Lung (tissue), 12 donors: ENCODE data around the gene HCN3. TPM values are rescaled to one million over a fixed set of nuclear protein-coding genes. Genes with fewer than 3 reads are reported as not detected.

Experiments used
- ATAC-seq: fragments of 200-7000 bp; cut with Tn5 transposase; one replicate; pipeline ENCODE4 v1.9.1; 2020; ENCODE audit warnings: moderate number of reproducible peaks; ENCODE audit not compliant: insufficient read depth, low FRiP score
- DNase-seq, 3 donors: peaks; one replicate each; pipeline ENCODE4 v3.0.0-alpha.2; 2013 to 2017
- H3K27ac ChIP-seq, 2 donors: one replicate each; pipeline ENCODE4 v1.5.1; 2013; ENCODE audit warnings: mild to moderate bottlenecking in 2 of 2, moderate library complexity in 2 of 2, control low read depth in 1 of 2, inconsistent platforms in 1 of 2, low read depth in 1 of 2, low read length in 1 of 2
- H3K27me3 ChIP-seq, 3 donors: one replicate each; pipeline ENCODE4 v1.5.1; 2013; ENCODE audit warnings: low read length in 2 of 3; ENCODE audit not compliant: control insufficient read depth in 3 of 3, insufficient read depth in 3 of 3
- H3K36me3 ChIP-seq, 4 donors: one replicate each; pipeline ENCODE4 v1.5.1; 2013; ENCODE audit warnings: low read length in 4 of 4, mild to moderate bottlenecking in 1 of 4, moderate library complexity in 1 of 4; ENCODE audit not compliant: control insufficient read depth in 4 of 4, insufficient read depth in 4 of 4
- H3K4me1 ChIP-seq, 5 donors: one replicate each; pipeline ENCODE4 v1.5.1; 2013; ENCODE audit warnings: low read length in 5 of 5, mild to moderate bottlenecking in 2 of 5, moderate library complexity in 1 of 5; ENCODE audit not compliant: control insufficient read depth in 5 of 5, insufficient read depth in 5 of 5
- H3K4me3 ChIP-seq: one replicate; pipeline ENCODE4 v1.5.1; 2013; ENCODE audit warnings: mild to moderate bottlenecking, control low read depth, moderate library complexity
- H3K9ac ChIP-seq, 2 donors: one replicate each; pipeline ENCODE4 v1.5.1; 2013; ENCODE audit warnings: low read length in 2 of 2, control low read depth in 1 of 2; ENCODE audit not compliant: insufficient read depth in 1 of 2
- H3K9me3 ChIP-seq, 4 donors: one replicate each; pipeline ENCODE4 v1.5.1; 2013; ENCODE audit warnings: low read length in 3 of 4, mild to moderate bottlenecking in 1 of 4, moderate library complexity in 1 of 4; ENCODE audit not compliant: control insufficient read depth in 4 of 4, insufficient read depth in 3 of 4
- CTCF ChIP-seq: IDR thresholded peaks from 2 replicates; pipeline ENCODE4 v1.5.1; 2012; ENCODE audit warnings: mild to moderate bottlenecking; ENCODE audit errors: control extremely low read depth, extremely low read depth
- WGBS, 2 donors: extraction: QIAGEN DNeasy Blood & Tissue Kit; methylation state at CpG; one replicate each; pipeline ENCODE4 v1.1.7; 2013; 5-methylcytosine and 5-hydroxymethylcytosine counted together
- polyA plus RNA-seq, 2 donors: library from polyadenylated mRNA; stranded (reverse); fragments of 200-250 nt; gene quantifications; one replicate each; pipeline ENCODE4 v1.2.1, GENCODE V29; 2013
- total RNA-seq, 2 donors: library from RNA; depleted of rRNA in 1 of 2; stranded (reverse); fragments of >200 nt in 1 of 2; gene quantifications; one replicate each; pipeline ENCODE4 v1.2.1, GENCODE V29; 2014 to 2021
- donor health status: control.
- donor health status: control.
- donor health status: Bipolar disorder and iron deficiency.
- donor health status: healthy.
- donor health status: DM: yes; HTN: yes; CAD: no.

HCN3 gene
- total and polyA plus RNA-seq, 4 donors: 1.0 to 4.7 (median 2.2) TPM

- WGBS, 2 donors: 33 to 35% methylated on average over 46 of the region's 46 CpGs
- ATAC-seq: no peak
- H3K9me3 ChIP-seq: peaks cover 0 to 2% (median 0%) of the 10 kb centered on the region in 4 donors
- no peak overlapping the region for H3K27ac ChIP-seq
- no peak for DNase-seq
- H3K36me3 ChIP-seq: no peaks in the 10 kb centered on the region
- peaks cover 0 to 50% (median 35%) of the 10 kb centered on the region in 3 donors for H3K27me3 ChIP-seq
- no peak for TF ChIP-seq CTCF
- no peak overlapping the region for H3K9ac ChIP-seq
- H3K4me3 ChIP-seq: no peak overlapping the region
- H3K4me1 ChIP-seq: peaks cover 0 to 6% (median 0%) of the 10 kb centered on the region in 5 donors
Observed at GRCh38 chr1:155294520-155295182, 17.4 kb downstream of the HCN3 start.

- no peaks in the 10 kb centered on the region for H3K36me3 ChIP-seq
- TF ChIP-seq CTCF: no peak
- H3K9me3 ChIP-seq: peaks cover 0 to 2% (median 0%) of the 10 kb centered on the region in 4 donors
- peaks cover 0 to 6% (median 0%) of the 10 kb centered on the region in 5 donors for H3K4me1 ChIP-seq
- H3K4me3 ChIP-seq: no peak overlapping the region
- ATAC-seq: no peak
- 16 to 18% methylated on average over 46 to 47 of the region's 47 CpGs for WGBS, 2 donors
- H3K27me3 ChIP-seq: peaks cover 0 to 50% (median 35%) of the 10 kb centered on the region in 3 donors
- H3K27ac ChIP-seq: no peak overlapping the region
- DNase-seq: no peak
- no peak overlapping the region for H3K9ac ChIP-seq
Observed at GRCh38 chr1:155295183-155295941, 18.1 kb downstream of the HCN3 start.

GRCh38 chr1:155295942-155296267, 18.6 kb downstream of the HCN3 start:
- DNase-seq (no peak), ATAC-seq (no peak)
- Histone ChIP-seq H3K4me3 (no peak overlapping the region), H3K27ac (no peak overlapping the region), H3K4me1 (peaks cover 0 to 6% (median 0%) of the 10 kb centered on the region in 5 donors), H3K9ac (no peak overlapping the region), H3K9me3 (peaks cover 0 to 2% (median 0%) of the 10 kb centered on the region in 4 donors), H3K27me3 (peaks cover 0 to 50% (median 35%) of the 10 kb centered on the region in 3 donors), H3K36me3 (no peaks in the 10 kb centered on the region)
- no peak for TF ChIP-seq CTCF
- WGBS, 2 donors: 88 to 91% methylated on average over 7 of the region's 7 CpGs
